Liver (tissue), 3 donors: ENCODE data around the gene PKD2.

Experiments used
- CTCF ChIP-seq: fragments of 150-350 bp; IDR thresholded peaks from 2 replicates; pipeline ENCODE4 v1.5.1; 2017; ENCODE audit warnings: improper control_type of control experiment, low read depth, low read length; ENCODE audit not compliant: missing input control
- GABPA ChIP-seq, 2 donors: IDR thresholded peaks in 1 of 2; conservative IDR thresholded peaks in 1 of 2; 2 replicates each; pipeline ENCODE4 v1.6.1; 2016; ENCODE audit warnings: antibody characterized with exemption in 2 of 2, mild to moderate bottlenecking in 1 of 2, moderate library complexity in 1 of 2
- RAD21 ChIP-seq, 2 donors: IDR thresholded peaks; 2 replicates each; pipeline ENCODE4 v1.6.1; 2016; ENCODE audit warnings: antibody characterized with exemption in 2 of 2, mild to moderate bottlenecking in 2 of 2
- donor health status: healthy.
- donor health status: healthy.

- TF ChIP-seq CTCF (no peak), GABPA (IDR thresholded peaks at IDR 0.05 in 1 of 2, conservative IDR thresholded peaks at IDR 0.05 in 1 of 2) (no peak), RAD21 (IDR thresholded peaks at IDR 0.05) (no peak)
Observed at GRCh38 chr4:88115587-88115986, 108.2 kb downstream of the PKD2 start.
